ENCODE data around the gene BCL2. TPM values are rescaled to one million over a fixed set of nuclear protein-coding genes. Genes with fewer than 3 reads are reported as not detected.

The BCL2 gene
- total RNA-seq, 1 donor from 2014 or later: 145 TPM

DNA sequence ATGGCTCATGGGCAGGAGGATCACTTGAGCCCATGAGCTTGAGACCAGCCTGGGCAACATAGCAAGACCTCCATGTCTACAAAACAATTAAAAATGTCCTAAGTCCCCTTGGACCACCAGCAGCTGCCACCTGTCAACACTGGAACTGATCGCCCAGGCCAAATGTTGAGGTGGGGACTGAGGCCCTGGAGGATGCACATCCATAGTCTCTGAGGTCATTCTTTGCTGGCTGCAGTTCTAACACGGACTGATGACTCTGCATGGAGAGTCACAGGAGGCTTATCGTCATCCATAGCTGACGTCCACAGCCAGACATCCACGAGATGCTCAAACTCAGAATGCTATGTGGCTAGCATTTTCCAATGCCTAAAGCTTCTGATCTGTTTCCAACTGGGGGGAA, 151.3 kb downstream of the BCL2 start:
- ChIA-PET POLR2A (no interaction called here), CTCF (interaction anchor here (1.1 kb wide), 1 partner anchor 14 kb away, joined by 3 read pairs; no protein-coding TSS in a partner anchor)
- ATAC-seq (ENCODE audit: low read depth) (no peak), DNase-seq (no peak)
- H3K36me3 Mint-ChIP-seq (ENCODE audit: low read depth): peaks cover 48% of the 10 kb centered on the region
- no peaks in the 10 kb centered on the region for H3K9me3 Mint-ChIP-seq
- no peaks in the 10 kb centered on the region for H3K27me3 Mint-ChIP-seq
- peaks cover 54% of the 10 kb centered on the region for H3K4me1 Mint-ChIP-seq
- no peak overlapping the region for H3K4me3 Mint-ChIP-seq
- intact Hi-C loops (cut with micrococcal nuclease): loop anchor here (1.0 kb wide), 1 partner anchor 13 kb away; no protein-coding TSS in a partner anchor
- TF ChIP-seq, protein P1, sequence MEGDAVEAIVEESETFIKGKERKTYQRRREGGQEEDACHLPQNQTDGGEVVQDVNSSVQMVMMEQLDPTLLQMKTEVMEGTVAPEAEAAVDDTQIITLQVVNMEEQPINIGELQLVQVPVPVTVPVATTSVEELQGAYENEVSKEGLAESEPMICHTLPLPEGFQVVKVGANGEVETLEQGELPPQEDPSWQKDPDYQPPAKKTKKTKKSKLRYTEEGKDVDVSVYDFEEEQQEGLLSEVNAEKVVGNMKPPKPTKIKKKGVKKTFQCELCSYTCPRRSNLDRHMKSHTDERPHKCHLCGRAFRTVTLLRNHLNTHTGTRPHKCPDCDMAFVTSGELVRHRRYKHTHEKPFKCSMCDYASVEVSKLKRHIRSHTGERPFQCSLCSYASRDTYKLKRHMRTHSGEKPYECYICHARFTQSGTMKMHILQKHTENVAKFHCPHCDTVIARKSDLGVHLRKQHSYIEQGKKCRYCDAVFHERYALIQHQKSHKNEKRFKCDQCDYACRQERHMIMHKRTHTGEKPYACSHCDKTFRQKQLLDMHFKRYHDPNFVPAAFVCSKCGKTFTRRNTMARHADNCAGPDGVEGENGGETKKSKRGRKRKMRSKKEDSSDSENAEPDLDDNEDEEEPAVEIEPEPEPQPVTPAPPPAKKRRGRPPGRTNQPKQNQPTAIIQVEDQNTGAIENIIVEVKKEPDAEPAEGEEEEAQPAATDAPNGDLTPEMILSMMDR (IDR thresholded peaks at IDR 0.05): no peak
- H3K27ac Mint-ChIP-seq: peak overlapping the region; percentile 35

DNA sequence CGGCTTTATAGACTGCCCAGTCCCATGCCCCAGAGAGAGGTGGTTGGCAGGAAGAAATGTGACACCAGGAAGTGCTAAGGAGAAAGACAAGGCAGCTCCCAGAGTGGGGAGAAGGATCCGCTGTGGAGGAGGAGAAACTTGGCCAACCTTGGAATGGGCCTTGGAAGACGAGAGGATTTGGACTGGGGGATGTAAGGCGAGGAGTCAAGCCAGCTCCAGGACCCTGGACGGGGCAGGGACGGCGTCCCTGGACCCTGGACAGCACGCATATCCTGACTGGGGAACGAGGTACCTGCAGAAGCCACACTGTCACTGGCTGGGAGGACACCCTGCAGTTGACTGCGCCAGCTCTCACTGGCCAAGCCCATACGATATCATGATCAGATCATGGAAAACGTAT, 153.4 kb downstream of the BCL2 start:
- Mint-ChIP-seq H3K9me3 (no peaks in the 10 kb centered on the region), H3K27ac (peak overlapping the region; percentile 76), H3K4me1 (peaks cover 61% of the 10 kb centered on the region), H3K36me3 (ENCODE audit: low read depth) (peaks cover 32% of the 10 kb centered on the region), H3K4me3 (no peak overlapping the region), H3K27me3 (no peaks in the 10 kb centered on the region)
- CTCF ChIA-PET: interaction anchor here (1.4 kb wide), 1 partner anchor 149 kb away, joined by 3 read pairs; no protein-coding TSS in a partner anchor
- TF ChIP-seq, protein P1 (IDR thresholded peaks at IDR 0.05): no peak
- ATAC-seq (ENCODE audit: low read depth) (no peak), DNase-seq (no peak)
- POLR2A ChIA-PET: no interaction called here
- intact Hi-C loops (cut with micrococcal nuclease): no loop called here

DNA sequence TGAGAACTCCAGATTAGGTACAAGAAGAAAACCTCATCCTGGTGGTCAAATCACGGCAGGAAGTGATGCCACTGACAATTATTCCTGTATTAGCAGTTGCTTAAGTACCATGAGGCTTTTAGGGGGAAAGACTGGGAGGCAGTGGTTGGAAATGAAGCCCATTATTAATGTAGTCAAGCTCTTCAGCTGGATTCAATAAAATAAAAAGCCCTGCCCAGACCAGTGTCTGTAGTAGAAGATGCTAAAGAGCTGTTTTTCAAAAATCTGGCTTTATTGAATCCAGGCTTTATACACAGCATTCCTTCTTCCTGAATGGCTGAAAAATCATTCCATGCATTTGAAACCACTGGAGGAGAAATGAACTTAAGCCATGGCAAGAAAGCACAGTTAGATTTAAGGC, 155.2 kb downstream of the BCL2 start:
- Mint-ChIP-seq H3K27ac (peak overlapping the region; percentile 99), H3K9me3 (no peaks in the 10 kb centered on the region), H3K4me3 (no peak overlapping the region), H3K36me3 (ENCODE audit: low read depth) (peaks cover 35% of the 10 kb centered on the region), H3K27me3 (no peaks in the 10 kb centered on the region), H3K4me1 (peaks cover 72% of the 10 kb centered on the region)
- ChIA-PET POLR2A (interaction anchor here (0.6 to 4.7 kb wide), 7 partner anchors 10 to 978 kb away, joined by 3 to 123 read pairs (median 44); partner anchors contain the start of genes BCL2, PIGN and RELCH), CTCF (interaction anchor here (1.0 to 4.7 kb wide), 3 partner anchors 14 to 154 kb away, joined by 4 to 33 read pairs (median 5); partner anchors contain the start of gene BCL2)
- DNase-seq (no peak), ATAC-seq (ENCODE audit: low read depth) (no peak)
- TF ChIP-seq, protein P1 (IDR thresholded peaks at IDR 0.05): no peak
- intact Hi-C loops (cut with micrococcal nuclease): no loop called here

DNA sequence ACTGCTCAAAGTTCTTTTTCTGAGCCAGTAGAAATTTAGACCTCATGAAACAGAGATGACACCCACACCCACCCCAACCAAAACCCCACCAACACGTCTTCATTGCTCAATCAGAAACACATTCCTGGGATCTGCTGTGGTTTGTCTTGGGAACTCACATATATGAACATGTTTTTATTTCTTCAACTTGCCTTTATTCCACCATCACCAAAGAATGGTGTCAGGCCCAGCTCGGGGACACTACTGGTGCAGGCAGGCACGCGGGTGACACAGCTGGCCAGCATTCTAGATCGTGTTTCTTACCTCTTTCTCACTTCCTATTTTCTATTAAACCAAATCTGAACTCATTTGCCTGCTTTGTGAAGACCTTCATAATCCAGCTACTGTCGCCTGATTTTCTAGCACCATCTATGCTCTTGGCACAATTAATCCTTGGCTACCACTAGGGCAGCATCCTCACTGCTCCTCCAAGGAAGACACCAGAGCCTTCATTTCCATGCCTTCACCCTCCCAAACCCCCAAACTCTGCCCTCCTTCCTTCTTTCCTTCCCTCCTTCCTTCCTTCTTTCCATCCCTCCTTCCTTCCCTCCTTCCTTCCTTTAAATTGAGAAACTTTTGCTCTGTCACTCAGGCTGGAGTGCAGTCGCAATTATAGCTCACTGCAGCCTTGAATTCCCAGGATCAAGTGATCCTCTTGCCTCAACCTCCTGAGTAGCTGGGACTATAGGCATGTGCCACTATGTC, 157.1 kb downstream of the BCL2 start:
- ATAC-seq (ENCODE audit: low read depth): peak; percentile 40
- peaks cover 89% of the 10 kb centered on the region for H3K4me1 Mint-ChIP-seq
- TF ChIP-seq, protein P1 (IDR thresholded peaks at IDR 0.05): no peak
- POLR2A ChIA-PET: interaction anchor here (0.6 to 4.7 kb wide), 27 partner anchors 11 to 260 kb away, joined by 3 to 123 read pairs (median 5); partner anchors contain the start of genes BCL2 and VPS4B
- peak; percentile 48 for DNase-seq
- peak overlapping the region; percentile 71 for H3K4me3 Mint-ChIP-seq
- intact Hi-C loops (cut with micrococcal nuclease): loop anchor here (1.0 kb wide), 1 partner anchor 11 kb away; no protein-coding TSS in a partner anchor
- H3K27me3 Mint-ChIP-seq: no peaks in the 10 kb centered on the region
- H3K27ac Mint-ChIP-seq: peak overlapping the region; percentile 99
- peaks cover 30% of the 10 kb centered on the region for H3K36me3 Mint-ChIP-seq (ENCODE audit: low read depth)
- CTCF ChIA-PET: interaction anchor here (0.6 to 4.7 kb wide), 8 partner anchors 17 to 156 kb away, joined by 3 to 33 read pairs (median 4); partner anchors contain the start of gene BCL2
- no peaks in the 10 kb centered on the region for H3K9me3 Mint-ChIP-seq

DNA sequence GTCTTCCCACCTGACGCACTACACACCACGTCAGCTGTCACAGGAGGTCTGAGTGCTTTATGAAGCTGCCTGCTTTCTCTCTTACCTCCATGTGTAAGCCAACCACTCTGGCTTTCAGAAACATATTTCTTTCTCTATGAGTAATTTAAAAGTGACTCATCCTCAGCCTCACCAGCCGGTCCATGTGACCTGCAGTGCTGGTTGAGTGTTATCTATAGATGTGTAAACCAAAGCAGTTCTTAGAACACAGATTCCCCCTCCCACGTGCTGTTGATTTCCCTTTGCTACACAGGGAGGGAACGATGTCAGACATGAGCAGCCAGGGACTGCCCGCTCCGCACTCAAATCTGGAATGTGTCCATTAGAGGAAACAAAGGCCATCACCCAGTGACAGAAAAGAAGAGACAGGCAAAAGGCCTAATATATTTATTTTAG, 157.8 kb downstream of the BCL2 start:
- peaks cover 91% of the 10 kb centered on the region for H3K4me1 Mint-ChIP-seq
- ChIA-PET POLR2A (interaction anchor here (0.6 to 4.7 kb wide), 26 partner anchors 10 to 261 kb away, joined by 3 to 123 read pairs (median 6); partner anchors contain the start of genes BCL2 and VPS4B), CTCF (interaction anchor here (0.9 to 4.7 kb wide), 6 partner anchors 23 to 156 kb away, joined by 3 to 33 read pairs (median 4); partner anchors contain the start of gene BCL2)
- H3K36me3 Mint-ChIP-seq (ENCODE audit: low read depth): peaks cover 29% of the 10 kb centered on the region
- H3K4me3 Mint-ChIP-seq: peak overlapping the region; percentile 84
- no peaks in the 10 kb centered on the region for H3K27me3 Mint-ChIP-seq
- intact Hi-C loops (cut with micrococcal nuclease): loop anchor here (1.0 kb wide), 7 partner anchors 10 to 261 kb away; partner anchors contain the start of gene VPS4B
- H3K27ac Mint-ChIP-seq: peak overlapping the region; percentile 99
- TF ChIP-seq, protein P1 (IDR thresholded peaks at IDR 0.05): no peak
- peak; percentile 48 for DNase-seq
- no peaks in the 10 kb centered on the region for H3K9me3 Mint-ChIP-seq
- peak; percentile 62 for ATAC-seq (ENCODE audit: low read depth)
